Astrocyte (in vitro differentiated cells and primary cell): Measurements from ENCODE around the gene ZBTB17. TPM values are rescaled to one million over a fixed set of nuclear protein-coding genes. Genes with fewer than 3 reads are reported as not detected.

Experiments
- DNase-seq: peaks from one replicate; pipeline ENCODE4 v3.0.0-alpha.2; 2010; ENCODE audit warnings: low read depth
- FAIRE-seq: peaks from 2 replicates; lab custom pipeline; 2011; peaks lifted over from hg19 to GRCh38; lab: Jason Lieb, UNC
- H2AFZ ChIP-seq: 2 replicates; pipeline ENCODE4 v1.6.0; 2012; ENCODE audit warnings: low read depth, low read length, inconsistent platforms
- H3K27ac ChIP-seq: 2 replicates; pipeline ENCODE4 v1.5.1; 2011; ENCODE audit warnings: low read depth, low read length, inconsistent platforms
- H3K27me3 ChIP-seq: 2 replicates; pipeline ENCODE4 v1.6.0; 2011; ENCODE audit warnings: low read length, inconsistent platforms; ENCODE audit not compliant: insufficient read depth
- H3K36me3 ChIP-seq: 2 replicates; pipeline ENCODE4 v1.5.1; 2011; ENCODE audit warnings: low read length, inconsistent platforms; ENCODE audit not compliant: insufficient read depth
- H3K4me1 ChIP-seq: 2 replicates; pipeline ENCODE4 v1.5.1; 2011; ENCODE audit warnings: low read length, inconsistent platforms; ENCODE audit not compliant: insufficient read depth
- H3K4me2 ChIP-seq: 2 replicates; pipeline ENCODE4 v1.6.0; 2012; ENCODE audit warnings: low read length, inconsistent platforms
- H3K4me3 ChIP-seq: 2 replicates; pipeline ENCODE4 v1.5.1; 2011; ENCODE audit warnings: low read depth, mild to moderate bottlenecking, low read length, inconsistent platforms; ENCODE audit not compliant: insufficient read depth
- H3K79me2 ChIP-seq: 2 replicates; pipeline ENCODE4 v1.6.0; 2012; ENCODE audit warnings: mild to moderate bottlenecking, low read length, inconsistent platforms; ENCODE audit not compliant: insufficient read depth
- H3K9ac ChIP-seq: 2 replicates; pipeline ENCODE4 v1.6.0; 2012; ENCODE audit warnings: mild to moderate bottlenecking, low read length, inconsistent platforms
- H3K9me3 ChIP-seq: 2 replicates; pipeline ENCODE4 v1.5.1; 2012; ENCODE audit warnings: low read depth, mild to moderate bottlenecking, low read length, inconsistent platforms; ENCODE audit not compliant: insufficient read depth
- H4K20me1 ChIP-seq: 2 replicates; pipeline ENCODE4 v1.6.0; 2012; ENCODE audit warnings: low read length, inconsistent platforms; ENCODE audit not compliant: insufficient read depth
- H3K27ac Mint-ChIP-seq: one replicate; pipeline ENCODE4 v1.8.0; 2021; ENCODE audit warnings: mild to moderate bottlenecking, mixed read lengths; ENCODE audit not compliant: unreplicated experiment
- H3K27me3 Mint-ChIP-seq: one replicate; pipeline ENCODE4 v1.8.0; 2021; ENCODE audit warnings: low read depth, mixed read lengths; ENCODE audit not compliant: unreplicated experiment
- H3K36me3 Mint-ChIP-seq: one replicate; pipeline ENCODE4 v1.8.0; 2021; ENCODE audit warnings: low read depth, mixed read lengths; ENCODE audit not compliant: unreplicated experiment
- H3K4me1 Mint-ChIP-seq: one replicate; pipeline ENCODE4 v1.8.0; 2021; ENCODE audit warnings: low read depth, mixed read lengths; ENCODE audit not compliant: unreplicated experiment
- H3K4me3 Mint-ChIP-seq: one replicate; pipeline ENCODE4 v1.8.0; 2021; ENCODE audit warnings: mild to moderate bottlenecking, moderate library complexity, mixed read lengths; ENCODE audit not compliant: unreplicated experiment
- H3K9me3 Mint-ChIP-seq: one replicate; pipeline ENCODE4 v1.8.0; 2021; ENCODE audit warnings: mild to moderate bottlenecking, mixed read lengths; ENCODE audit not compliant: unreplicated experiment
- EZH2 ChIP-seq: IDR thresholded peaks from 2 replicates; pipeline ENCODE4 v1.6.1; 2012; ENCODE audit warnings: mild to moderate bottlenecking, low read length, inconsistent platforms; ENCODE audit not compliant: insufficient read depth
- total RNA-seq: library from RNA; stranded (reverse); gene quantifications from 2 replicates; pipeline ENCODE4 v1.2.1, GENCODE V29; 2021
- TF ChIP-seq, protein P1 (sequence below): IDR thresholded peaks from 2 replicates; pipeline ENCODE4 v1.5.1; 2011; ENCODE audit warnings: low read depth, mild to moderate bottlenecking, inconsistent platforms, low read length, moderate library complexity; ENCODE audit not compliant: insufficient read depth

Gene ZBTB17
- total RNA-seq, 1 donor from 2014 or later, result 28.1 TPM

DNA sequence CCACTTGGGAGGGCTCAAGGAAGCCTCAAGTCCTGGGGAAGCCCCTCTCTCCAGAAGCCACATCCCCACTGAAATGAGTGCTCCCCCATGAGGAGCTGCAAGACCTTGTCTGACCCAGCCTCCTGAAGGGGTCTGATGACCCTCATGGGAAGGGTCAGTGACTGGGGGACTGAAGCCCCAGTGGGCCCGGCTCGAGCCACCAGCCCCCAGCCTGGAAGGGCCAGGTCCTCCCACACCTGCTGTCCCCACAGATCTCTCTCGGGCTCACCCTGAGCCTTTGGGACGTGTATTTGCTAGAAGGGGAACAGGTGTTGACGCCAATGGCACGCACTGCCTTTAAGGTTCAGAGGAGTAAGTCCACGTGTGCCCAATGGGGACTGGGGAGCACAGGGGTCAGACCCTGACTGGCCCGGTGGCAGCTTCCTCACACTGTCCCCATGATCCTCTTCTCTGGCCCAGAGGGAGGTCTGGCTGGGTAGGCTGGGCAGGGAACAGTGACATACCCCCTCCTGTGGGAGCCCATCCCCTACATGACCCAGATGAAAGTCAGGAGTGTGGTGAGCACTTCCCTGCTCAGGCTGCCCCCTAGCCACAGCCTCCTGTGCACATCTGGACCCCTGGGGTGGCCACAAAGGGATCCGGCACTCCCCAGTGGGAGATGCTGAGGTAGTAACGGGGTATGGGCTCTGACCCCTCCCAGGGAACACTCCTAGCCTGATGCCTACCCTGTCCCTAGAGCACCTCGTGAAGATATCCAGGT is 15.7 kb upstream of the ZBTB17 start:
- H2AFZ ChIP-seq, result no peak overlapping the region
- H3K27me3 Mint-ChIP-seq, result peaks cover 20% of the 10 kb centered on the region
- no peaks in the 10 kb centered on the region for H3K4me1 ChIP-seq
- no peaks in the 10 kb centered on the region for H3K9me3 ChIP-seq
- H3K4me3 Mint-ChIP-seq, result no peak overlapping the region
- no peak for FAIRE-seq
- no peak overlapping the region for H3K27ac ChIP-seq
- no peaks in the 10 kb centered on the region for H3K4me1 Mint-ChIP-seq
- H3K27me3 ChIP-seq, result no peaks in the 10 kb centered on the region
- H3K36me3 Mint-ChIP-seq, result no peaks in the 10 kb centered on the region
- DNase-seq, result no peak
- H3K9me3 Mint-ChIP-seq, result peaks cover 2% of the 10 kb centered on the region
- no peaks in the 10 kb centered on the region for H4K20me1 ChIP-seq
- no peak overlapping the region for H3K4me2 ChIP-seq
- no peak for TF ChIP-seq EZH2
- TF ChIP-seq, protein P1, sequence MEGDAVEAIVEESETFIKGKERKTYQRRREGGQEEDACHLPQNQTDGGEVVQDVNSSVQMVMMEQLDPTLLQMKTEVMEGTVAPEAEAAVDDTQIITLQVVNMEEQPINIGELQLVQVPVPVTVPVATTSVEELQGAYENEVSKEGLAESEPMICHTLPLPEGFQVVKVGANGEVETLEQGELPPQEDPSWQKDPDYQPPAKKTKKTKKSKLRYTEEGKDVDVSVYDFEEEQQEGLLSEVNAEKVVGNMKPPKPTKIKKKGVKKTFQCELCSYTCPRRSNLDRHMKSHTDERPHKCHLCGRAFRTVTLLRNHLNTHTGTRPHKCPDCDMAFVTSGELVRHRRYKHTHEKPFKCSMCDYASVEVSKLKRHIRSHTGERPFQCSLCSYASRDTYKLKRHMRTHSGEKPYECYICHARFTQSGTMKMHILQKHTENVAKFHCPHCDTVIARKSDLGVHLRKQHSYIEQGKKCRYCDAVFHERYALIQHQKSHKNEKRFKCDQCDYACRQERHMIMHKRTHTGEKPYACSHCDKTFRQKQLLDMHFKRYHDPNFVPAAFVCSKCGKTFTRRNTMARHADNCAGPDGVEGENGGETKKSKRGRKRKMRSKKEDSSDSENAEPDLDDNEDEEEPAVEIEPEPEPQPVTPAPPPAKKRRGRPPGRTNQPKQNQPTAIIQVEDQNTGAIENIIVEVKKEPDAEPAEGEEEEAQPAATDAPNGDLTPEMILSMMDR, result no peak
- no peak overlapping the region for H3K27ac Mint-ChIP-seq
- H3K4me3 ChIP-seq, result no peak overlapping the region
- no peaks in the 10 kb centered on the region for H3K36me3 ChIP-seq
- H3K9ac ChIP-seq, result no peak overlapping the region
- no peaks in the 10 kb centered on the region for H3K79me2 ChIP-seq

DNA sequence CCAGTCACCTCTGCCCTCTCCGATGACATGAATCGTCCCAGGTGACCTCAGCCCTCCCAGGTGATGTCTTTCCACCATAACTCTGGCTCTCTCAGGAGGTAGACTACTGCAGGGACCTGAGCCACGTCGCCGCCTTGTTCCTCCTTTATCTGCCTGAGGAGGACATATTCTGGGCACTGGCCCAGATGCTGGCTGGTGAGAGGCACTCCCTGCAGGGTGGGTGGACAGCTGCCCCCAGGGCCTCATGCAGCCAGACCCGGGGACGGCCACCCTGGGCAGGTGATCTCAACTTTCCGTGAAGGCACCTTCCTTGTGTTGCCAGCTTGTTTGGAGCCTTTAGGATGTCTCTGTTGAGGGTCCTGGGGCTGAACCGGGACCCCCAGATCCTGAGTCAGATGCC is 13.9 kb upstream of the ZBTB17 start:
- H3K4me2 ChIP-seq, result no peak overlapping the region
- TF ChIP-seq EZH2, result no peak
- TF ChIP-seq, protein P1, result no peak
- peaks cover 20% of the 10 kb centered on the region for H3K27me3 Mint-ChIP-seq
- no peak overlapping the region for H3K9ac ChIP-seq
- H3K9me3 Mint-ChIP-seq, result peaks cover 2% of the 10 kb centered on the region
- no peak overlapping the region for H2AFZ ChIP-seq
- no peaks in the 10 kb centered on the region for H3K36me3 ChIP-seq
- H3K36me3 Mint-ChIP-seq, result no peaks in the 10 kb centered on the region
- H3K79me2 ChIP-seq, result no peaks in the 10 kb centered on the region
- H3K4me3 Mint-ChIP-seq, result no peak overlapping the region
- no peak overlapping the region for H3K27ac Mint-ChIP-seq
- no peaks in the 10 kb centered on the region for H4K20me1 ChIP-seq
- DNase-seq (no peak), FAIRE-seq (no peak)
- H3K27ac ChIP-seq, result no peak overlapping the region
- H3K4me3 ChIP-seq, result no peak overlapping the region
- no peaks in the 10 kb centered on the region for H3K9me3 ChIP-seq
- H3K4me1 Mint-ChIP-seq, result no peaks in the 10 kb centered on the region
- no peaks in the 10 kb centered on the region for H3K4me1 ChIP-seq
- no peaks in the 10 kb centered on the region for H3K27me3 ChIP-seq
